DMS79 treated with DMSO at 0.1 percent for 48 hours (cell line): ENCODE data around the gene FGF11.

Source experiments
- DNase-seq: peaks from one replicate; lab custom pipeline; 2025; lab: John Stamatoyannopoulos, UW

Gene FGF11

DNA sequence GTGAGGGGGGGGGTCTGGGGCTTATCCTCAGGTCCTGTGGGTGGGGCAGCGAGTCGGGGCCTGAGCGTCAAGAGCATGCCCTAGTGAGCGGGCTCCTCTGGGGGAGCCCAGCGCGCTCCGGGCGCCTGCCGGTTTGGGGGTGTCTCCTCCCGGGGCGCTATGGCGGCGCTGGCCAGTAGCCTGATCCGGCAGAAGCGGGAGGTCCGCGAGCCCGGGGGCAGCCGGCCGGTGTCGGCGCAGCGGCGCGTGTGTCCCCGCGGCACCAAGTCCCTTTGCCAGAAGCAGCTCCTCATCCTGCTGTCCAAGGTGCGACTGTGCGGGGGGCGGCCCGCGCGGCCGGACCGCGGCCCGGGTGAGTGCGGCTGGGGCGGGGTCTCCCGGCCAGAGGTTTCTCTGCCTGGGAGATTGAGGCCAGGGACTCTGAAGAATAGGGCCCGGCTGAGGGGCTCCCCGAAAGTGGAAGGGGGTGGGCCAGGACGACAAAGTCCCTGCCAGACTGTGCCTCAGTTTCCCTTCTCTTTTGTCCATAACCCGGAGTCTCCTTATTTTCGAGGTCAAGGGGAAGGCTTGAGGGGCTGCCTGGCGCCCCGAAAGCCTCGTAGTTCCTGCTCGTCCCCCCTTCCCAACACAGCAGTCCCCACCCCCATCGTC is at the start of gene FGF11:
Gene FGF11, plus strand, starts transcription at position 51 of the 651 bp plus-strand sequence. Its CDS starts 109 bp downstream, at position 160.
- DNase-seq = no peak

DNA sequence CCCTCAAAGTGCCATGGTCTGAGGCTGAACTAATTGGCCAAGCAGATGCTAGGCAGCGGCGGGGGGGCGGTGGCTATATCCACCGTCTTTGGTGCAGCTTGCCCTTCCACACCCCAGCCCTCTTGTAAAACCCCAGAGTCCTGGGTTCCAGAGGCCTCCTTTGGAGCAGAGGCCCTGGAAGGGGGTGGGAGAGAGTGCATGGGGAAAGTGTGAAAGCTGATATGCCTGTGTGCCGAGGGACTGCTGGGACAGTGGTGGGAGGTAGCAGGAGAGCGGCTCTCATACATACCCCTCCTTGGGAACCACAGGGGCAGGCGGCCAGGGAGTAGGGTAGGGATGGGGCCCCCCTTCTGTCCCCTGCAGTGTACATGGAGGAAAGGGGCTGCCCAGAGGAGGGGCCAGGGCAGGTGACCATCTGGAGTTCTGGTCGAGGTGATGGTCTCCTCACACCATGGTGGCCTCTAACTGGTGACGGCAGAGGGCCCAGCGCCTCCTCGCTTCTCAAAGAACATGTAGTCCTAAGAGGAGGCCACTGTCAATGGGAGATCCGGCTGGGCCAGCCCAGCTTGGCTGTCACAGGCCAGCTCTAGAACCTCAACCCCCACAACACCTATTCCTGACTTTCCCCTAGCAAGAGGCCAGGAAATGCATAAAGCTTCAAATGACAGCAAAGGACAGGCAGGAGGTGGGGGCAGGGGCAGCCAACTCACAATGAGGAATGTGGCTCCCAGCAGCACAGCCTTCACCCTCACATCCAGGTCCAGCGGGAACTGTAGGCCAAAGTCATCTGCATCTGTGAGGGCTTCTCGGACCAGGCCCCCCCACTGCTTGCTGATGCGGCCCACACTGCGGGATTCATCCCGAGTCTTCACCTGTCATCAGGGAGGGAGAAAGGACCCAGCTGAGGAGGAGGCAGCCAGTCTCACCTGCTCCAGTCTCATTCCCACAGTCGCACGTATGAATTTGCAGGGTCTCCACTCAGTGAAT is 49.1 kb upstream of the FGF11 start:
- DNase-seq = no peak

DNA sequence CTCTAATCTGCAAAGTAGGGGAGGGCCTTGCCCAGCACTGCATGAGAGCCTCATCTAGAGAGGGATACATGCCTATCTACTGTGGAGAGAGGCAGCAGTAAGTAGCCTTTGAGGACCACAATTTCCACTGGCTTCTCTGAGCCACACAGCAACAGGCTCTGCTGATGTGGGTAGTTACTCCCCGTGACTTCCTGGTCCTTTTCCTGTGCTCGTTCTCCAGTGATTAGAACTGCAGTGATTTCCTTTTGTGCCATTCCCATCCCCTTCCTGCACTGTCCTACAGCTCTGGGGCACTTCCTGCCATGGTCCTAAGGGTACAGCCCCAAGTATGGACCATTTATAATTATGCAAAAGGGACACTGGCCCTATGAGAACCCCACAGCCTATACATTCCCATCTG is 48.0 kb upstream of the FGF11 start:
- no peak for DNase-seq

DNA sequence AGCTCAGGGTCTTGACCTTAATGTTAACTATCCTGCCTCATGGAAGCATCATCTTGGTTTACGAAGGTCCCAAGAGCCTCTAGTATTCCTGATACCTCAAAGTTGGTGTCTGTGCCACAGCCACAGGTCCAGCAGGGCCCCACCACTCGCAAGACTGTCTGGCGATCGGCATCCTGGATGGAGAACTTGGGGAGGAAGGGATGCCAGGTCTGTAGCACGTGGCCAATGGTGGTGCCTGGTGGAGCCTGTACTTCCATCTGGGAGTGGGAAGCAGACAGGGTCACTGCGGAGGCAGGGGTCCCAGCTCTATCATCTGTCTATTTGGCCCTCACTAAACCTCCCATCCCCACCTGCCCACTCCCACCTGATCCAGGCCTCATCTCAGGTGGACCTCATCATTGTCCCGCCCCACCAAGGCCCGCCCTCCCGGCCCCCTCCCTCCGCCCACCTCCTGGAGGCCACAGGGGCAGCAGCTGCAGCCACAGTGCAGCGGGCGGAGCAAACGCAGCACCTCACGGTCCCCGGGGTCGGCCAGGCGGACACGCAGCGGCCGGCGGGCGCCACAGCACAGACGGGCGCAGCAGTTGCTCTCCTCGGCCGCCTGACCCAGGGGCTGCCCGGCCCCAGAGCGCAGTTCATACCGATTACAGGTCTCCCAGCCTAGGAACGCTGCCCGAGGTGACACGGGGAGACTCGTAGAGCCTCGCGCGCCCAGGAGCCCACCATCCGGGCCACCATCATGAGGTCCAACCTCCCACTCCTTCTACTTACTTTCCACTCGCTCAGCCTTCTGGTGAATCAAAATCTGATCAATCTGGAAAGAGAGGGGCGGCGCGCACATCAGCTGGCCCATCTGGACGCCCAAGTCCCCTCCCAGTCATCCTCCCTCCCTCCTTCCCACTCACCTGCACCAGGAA is 46.4 kb upstream of the FGF11 start:
- no peak for DNase-seq

DNA sequence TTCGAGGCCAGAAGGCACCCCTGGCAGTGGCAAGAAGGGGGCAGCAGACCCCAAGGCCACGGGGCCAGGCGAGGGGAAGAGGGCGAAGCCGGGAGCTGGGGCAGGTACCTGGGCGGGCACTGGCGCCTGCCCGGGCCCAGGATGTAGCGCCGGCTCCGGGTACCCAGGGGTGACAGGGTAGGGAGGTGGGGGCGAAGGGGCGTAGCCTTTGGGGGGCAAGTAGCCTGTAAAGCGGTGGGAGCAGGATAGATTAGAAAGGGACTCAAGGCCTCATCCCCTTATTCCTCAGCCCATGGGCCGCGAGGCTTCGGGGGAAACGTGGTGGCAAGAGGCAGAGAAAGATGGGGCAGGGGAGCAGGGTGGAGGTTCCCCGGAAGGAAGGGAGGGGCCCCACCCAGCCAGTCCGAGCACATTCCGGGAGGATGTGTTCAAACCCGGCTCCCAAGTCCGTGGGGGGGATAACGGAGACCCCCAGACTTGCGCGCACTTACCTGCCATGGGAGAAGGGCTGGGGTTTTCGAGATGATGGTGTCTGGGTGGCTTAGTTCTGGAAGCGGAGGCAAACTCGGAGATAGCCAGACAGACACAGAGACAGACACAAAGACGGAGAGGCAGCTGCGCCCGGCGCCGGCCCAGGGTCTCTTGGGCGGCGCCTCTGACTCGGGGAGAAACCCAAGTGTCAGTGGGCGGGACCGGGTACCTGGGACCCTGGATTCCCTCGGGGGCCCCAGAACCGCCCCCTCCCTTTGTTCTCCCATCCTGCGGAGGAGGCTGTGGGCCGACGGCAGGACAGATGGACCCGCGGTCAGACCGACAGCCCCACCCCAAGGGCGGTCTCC is 45.5 kb upstream of the FGF11 start:
- peak; percentile 81 for DNase-seq

DNA sequence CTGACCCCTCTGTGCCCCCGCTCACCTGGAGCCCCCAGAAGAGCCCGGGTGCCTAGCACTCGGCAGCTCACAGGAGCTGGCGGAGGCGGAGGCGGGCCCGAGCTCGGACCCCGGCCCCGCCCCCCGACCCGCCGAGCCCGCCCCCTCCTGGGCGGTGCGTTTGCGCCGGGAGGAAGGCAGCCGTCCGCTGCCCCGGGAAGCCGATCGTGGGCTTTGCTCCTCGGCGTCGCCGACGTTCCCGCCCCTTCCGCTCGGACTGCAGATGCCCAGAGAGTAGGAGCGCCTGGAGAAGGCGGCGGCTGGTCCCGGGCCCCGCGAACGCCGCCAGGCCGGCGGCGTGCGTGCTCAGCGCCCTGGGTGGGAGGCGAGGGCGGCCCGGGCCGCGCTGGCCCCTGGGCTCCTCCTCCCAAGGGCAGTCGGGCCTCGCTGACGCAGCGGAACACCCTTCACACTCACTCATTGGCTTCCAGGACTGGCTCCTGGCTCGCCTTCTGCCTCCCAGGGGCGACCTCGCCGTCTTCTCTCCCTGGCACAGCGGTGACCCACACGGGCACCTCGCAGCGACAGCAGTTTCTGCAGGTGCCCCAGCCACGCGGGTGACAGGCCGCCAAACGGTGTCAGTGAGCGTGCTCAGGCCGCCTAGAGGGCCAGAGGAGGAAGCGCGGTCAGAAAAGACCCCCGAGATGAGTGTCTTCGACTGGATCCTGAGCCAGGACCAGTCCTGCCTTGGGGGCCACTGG is 44.7 kb upstream of the FGF11 start, which contains the start of gene PLSCR3:
Gene PLSCR3, minus strand, starts transcription at position 74 of the 740 bp plus-strand sequence. CDS start 415 bp downstream, outside the sequence.
- peak; percentile 81 for DNase-seq

DNA sequence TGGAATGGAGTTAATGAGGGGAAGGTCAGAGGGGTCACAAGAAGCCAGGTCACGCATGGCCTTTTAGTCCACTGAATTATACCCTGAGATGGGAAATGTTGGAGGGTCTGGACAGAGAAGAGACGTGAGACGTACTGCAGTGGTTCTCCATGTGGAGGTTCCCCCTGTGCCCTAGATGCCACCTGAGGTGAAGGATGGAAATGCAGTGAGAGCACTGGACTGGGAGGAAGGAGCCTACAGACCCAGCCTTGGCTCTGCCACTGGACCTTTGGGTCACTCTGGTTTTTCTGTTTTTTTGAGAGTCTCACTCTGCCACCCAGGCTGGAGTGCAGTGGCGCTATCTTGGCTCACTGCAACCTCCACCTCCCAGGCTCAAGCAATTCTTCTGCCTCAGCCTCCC is 43.2 kb upstream of the FGF11 start:
- DNase-seq = no peak

DNA sequence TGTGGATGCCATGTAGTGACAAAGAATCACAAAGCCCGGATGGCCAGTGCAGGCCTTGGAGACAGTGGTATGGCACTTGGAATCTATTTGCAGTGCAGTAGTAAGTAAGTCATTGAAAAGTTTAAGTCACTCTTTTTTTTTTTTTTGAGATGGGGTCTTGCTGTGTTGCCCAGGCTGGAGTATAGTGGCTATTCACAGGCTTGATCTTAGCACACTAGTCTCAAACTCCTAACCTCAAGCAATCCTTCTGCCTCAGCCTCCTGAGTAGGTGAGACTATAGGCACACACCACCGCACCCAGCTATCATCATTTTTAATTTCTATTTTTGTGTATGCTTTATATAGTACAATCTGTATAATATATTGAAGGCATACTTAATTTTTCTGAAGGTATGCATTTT is 40.7 kb upstream of the FGF11 start:
- DNase-seq = no peak

DNA sequence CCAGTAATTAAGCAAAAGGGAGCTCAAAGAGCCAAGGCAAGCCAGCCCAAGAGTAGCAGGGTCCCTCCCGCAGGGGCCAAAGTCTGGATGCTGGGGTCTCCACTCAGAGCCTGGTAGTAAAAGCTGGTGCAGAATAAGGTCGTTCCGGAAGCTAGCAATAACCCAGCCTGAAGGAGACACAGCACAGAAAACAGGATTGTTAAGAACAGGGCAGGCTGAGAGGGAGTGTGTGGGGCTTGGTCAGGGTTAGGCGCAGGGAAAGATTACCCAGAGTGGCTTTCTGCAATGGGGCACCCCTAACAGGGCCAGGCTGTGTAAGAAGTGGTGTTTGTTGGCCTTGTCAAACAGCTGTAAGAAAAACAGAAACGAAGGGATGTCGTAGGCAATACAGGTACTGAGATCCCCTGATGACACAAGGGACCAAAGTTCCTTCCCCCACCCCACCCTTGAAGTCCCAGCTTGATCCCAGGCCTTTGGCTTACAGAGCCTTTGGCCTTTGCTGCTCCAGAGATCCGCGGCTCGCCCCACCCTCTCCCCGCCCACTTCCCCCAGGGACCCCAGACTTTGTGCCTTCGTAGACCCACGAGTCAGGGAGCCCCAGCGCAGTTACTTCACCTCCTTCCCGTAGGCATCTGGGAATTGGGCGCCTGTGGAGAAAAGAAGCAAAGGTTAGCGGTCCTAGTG is 36.1 kb upstream of the FGF11 start:
- DNase-seq = peak; percentile 61

DNA sequence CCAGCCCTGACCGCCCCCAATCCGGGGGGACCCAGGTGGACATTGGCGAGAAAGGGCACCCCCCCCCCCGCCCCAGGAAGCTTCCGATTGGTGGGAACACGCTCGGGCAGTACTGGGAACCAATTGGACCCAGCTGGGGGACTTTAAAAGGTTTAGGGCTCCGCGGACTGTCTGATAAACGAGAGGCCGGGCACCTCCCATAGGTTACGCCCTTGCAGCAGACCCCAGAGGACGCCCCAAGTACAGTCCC is 35.7 kb upstream of the FGF11 start:
- peak; percentile 61 for DNase-seq

DNA sequence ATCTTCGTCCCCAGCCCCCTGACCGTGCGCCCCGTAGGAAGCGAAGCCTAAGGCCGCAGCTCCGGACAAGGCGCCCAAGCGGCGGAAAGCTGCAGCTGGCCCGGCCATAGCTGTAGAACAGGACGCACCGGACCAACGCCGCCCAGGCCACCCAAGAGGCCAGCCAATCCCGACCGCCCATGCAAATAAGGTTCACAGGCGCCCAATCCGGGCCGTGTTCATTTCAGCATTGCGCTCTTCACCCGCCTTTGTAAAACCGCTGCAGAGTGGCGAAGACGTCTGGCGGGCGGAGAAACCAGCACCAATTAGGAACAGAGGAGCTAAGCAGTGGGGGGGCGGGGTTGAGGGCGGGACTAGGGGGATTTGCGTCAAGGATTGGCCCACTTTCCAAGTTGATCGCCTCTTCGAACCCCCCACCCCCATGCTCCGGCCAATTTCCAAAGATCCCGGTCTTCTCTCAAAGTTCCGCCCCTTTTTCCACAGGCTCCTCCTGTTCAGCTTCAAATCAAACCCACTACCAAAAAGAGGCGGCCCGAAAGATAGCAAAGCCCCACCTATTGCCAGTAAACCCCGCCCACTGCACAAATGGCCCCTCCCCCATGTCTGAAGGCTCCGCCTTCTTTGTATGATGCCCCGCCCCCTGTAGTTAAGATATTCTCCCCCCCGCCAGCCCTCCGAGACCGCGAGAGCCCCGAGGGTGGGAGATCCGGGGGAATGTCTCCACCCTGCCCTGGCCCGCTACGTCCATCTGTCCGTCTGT is 35.2 kb upstream of the FGF11 start, which contains the start of gene TMEM256:
Gene TMEM256, minus strand, starts transcription at position 121 of the 760 bp plus-strand sequence. Its CDS starts 13 bp downstream, at position 108.
- peak; percentile 96 for DNase-seq

DNA sequence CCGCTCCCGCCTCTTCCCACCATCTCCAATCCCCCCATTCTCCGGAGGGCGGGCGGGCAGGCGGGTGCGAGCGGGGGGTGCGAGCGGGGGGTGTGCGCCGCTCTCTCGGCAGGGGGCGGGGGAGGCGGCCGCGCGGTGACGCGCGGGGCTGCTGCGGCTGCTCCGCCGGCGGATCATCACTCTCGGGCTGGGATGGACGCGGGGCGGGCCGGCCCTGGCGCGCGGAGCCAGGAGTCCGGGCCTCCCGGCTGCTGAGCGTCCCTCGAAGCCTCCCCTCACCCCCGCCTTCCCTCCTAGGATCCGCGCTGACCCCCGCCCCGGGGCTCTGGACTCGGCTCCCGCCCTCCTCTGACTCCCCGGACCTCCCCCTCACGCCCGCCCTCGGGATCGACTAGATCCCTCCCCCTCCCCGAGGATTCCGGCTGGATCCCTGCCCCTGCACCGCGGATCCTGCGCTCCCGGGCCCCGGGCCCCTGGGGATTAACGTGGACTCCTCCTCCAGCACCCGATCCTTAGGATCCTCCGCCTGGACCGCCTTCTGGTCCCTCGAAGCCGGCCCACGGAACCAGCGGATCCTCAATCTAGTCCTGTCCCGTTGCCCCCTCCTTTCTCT is 34.5 kb upstream of the FGF11 start:
- DNase-seq = no peak

DNA sequence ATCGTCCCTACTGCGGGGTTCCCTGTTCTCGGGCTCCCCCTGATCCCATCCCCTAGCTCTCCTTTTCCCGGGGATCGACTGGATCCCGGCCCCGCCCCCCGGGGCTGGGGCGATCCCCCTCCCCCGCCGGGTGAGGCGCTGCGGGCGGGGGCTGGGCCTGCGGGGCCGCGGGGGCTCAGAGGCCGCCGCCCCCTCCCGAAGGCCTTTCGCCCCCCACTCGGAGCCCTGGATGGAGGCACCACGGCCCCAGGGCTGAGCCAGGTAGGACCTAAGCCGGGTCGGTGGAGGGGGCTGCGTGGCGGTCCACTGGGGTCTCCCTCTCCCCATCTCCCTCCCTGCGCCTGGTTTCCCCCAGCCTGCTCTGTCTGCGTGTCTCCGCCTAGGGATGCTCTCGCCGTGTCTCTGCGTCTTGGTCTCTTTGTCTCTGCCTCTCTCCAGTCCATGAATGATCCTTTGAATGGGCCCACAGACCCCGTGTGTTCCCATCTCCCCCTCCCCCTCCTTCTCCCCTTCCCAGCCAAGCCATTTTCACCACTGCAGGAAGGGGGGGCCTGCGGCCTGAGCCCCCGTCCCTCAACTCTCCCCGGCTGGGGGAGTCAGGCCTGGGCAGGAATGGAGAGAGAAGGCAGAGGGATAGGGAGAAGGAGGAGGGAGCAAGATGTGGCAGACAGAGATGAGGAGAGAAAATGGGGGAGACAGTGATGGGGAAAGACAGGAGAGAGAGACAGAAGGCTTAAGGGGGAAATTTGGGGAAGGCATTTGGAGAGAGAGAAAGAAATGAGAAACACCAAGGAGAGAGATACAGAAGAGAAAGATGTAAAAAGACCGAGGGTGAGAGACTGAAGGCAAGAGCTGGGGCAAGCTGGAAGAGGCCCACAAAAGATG is 33.7 kb upstream of the FGF11 start:
- DNase-seq = no peak

DNA sequence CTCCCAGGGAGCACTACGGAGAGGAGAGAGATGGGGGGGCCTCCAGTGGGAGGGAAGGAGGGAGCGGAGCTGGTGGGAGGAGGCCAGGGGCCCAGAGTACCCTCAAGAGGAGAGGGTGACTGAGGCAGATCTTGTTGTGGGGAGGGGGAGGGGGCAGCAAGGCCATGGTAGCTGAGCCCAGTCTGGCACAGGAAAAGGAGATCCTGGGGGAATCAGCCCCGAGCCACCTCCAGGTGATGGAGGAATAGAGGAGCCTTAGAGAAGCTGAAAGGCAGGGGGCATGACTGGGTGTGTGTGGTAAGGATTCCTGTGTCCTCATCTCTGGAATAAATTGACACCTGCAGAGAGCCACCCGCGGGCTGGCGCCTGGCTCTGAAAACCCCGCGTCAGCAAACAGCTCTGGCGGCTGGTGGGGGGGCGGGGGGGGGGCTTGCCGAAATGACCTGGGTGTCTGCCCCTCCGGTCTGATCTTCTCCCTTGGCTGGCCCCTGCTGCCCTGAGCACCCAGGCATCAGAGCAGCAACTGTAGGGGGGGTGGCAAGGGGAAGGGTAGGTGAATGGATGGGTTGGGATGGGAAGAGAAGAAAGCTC is 33.0 kb upstream of the FGF11 start:
- no peak for DNase-seq

DNA sequence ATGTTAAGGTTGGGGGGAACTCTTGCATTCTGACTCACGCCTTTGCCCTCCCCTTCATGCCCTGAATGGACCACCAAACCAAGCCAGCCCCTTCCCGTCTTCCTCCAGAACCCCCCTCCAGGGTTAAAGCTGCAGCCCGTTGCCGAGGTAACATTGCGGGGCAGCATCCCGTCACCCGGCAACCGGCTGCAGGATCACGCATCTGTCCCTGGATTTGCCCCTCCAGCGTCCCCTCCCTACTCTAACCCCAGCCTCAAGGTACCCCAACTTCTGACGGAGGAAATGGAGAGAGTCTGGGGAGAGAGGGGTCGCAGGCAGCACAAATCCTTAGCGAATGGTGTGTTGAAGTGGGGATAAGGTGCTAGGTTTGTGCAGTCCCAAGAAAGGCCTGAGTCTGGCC is 32.2 kb upstream of the FGF11 start:
- no peak for DNase-seq

DNA sequence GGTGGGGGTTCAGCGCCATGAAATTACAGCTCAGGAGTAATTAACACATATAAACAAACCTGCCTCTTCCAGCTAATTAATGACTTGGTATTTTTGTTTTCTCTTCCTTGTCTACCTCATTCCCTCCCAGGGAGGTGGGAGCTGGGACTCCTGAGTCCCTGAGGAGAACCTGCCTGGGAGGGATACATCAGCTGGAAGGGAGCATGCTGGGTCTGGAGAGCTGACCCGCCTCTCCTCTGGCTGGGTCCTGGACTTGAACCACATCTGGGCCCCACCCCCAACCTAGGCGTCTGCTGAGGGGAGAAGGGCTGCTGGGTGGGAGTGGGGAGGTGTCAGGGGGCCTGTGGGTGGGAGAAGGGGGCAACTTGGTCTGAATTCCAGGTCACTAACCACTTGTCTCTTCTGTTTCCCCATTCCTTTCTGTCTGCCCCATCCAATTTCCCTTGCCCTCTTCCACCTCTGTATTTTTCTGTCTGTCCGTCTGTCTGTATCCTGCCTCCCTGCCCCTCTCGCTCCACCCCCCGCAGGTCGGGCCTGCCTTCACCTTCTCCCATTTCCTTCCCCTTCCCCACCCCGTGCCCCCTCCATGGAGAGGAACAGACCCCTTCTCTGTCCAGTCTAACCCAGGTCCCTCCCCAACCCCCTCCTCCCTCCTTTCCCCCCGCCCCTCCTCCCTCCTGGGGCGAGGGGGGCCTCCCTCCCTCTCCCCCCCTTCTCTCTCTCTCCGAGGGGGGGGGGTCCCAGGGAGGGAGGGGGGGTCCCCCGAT is 31.6 kb upstream of the FGF11 start, which contains the start of gene NLGN2:
Gene NLGN2, plus strand, starts transcription at position 361 of the 767 bp plus-strand sequence. CDS start 411 bp downstream, outside the sequence.
- DNase-seq = no peak
